Kidney (tissue), 14 donors: ENCODE results near the gene KPNA1. TPM values are rescaled to one million over a fixed set of nuclear protein-coding genes. Genes with fewer than 3 reads are reported as not detected.

Source experiments
- DNase-seq, 5 donors: peaks; one replicate each; pipeline ENCODE4 v3.0.0-alpha.2; 2013 to 2020
- FAIRE-seq: peaks from 2 replicates; lab custom pipeline; 2012; peaks lifted over from hg19 to GRCh38; lab: Jason Lieb, UNC
- H3K27ac ChIP-seq, 2 donors: one replicate each; pipeline ENCODE4 v1.7.0; 2013; ENCODE audit warnings: low read depth in 2 of 2, low read length in 2 of 2, inconsistent platforms in 1 of 2
- H3K27me3 ChIP-seq: one replicate; pipeline ENCODE4 v1.7.1; 2013; ENCODE audit warnings: low read length, inconsistent platforms; ENCODE audit not compliant: control insufficient read depth, insufficient read depth
- H3K36me3 ChIP-seq, 3 donors: one replicate each; pipeline versions ENCODE4 v1.7.0 to v1.7.1; 2013; ENCODE audit warnings: low read length in 3 of 3, control low read depth in 1 of 3, inconsistent platforms in 1 of 3; ENCODE audit not compliant: insufficient read depth in 3 of 3, control insufficient read depth in 2 of 3
- H3K4me1 ChIP-seq, 3 donors: one replicate each; pipeline versions ENCODE4 v1.7.0 to v1.7.1; 2013; ENCODE audit warnings: low read length in 3 of 3, inconsistent platforms in 1 of 3, low read depth in 1 of 3; ENCODE audit not compliant: control insufficient read depth in 2 of 3, insufficient read depth in 2 of 3
- H3K4me3 ChIP-seq, 3 donors: one replicate each; pipeline versions ENCODE4 v1.7.0 to v1.8.1; 2013; ENCODE audit warnings: low read length in 3 of 3, control low read depth in 1 of 3, inconsistent platforms in 1 of 3
- H3K9ac ChIP-seq, 3 donors: one replicate each; pipeline versions ENCODE4 v1.7.0 to v1.7.1; 2013; ENCODE audit warnings: low read length in 3 of 3, control low read depth in 1 of 3, inconsistent platforms in 1 of 3
- H3K9me3 ChIP-seq, 3 donors: one replicate each; pipeline versions ENCODE4 v1.7.0 to v1.7.1; 2013; ENCODE audit warnings: low read length in 3 of 3, control low read depth in 1 of 3, inconsistent platforms in 1 of 3; ENCODE audit not compliant: control insufficient read depth in 2 of 3, insufficient read depth in 1 of 3
- intact Hi-C: fragments of 100-400 bp; cut with DNase I; formaldehyde crosslinking; loops from one replicate; pipeline ENCODE4 v1.11.1; 2022
- polyA plus RNA-seq: library from polyadenylated mRNA; stranded (reverse); fragments of 350-450 nt; fragmentation: Illumina TruSeq; extraction: RNeasy Lipid Tissue Mini Kit (QIAGEN cat#74804); gene quantifications from one replicate; pipeline ENCODE4 v1.2.3, GENCODE V29; 2014; ENCODE audit warnings: low read depth, low replicate concordance; ENCODE audit not compliant: insufficient read depth
- total RNA-seq: library from RNA; stranded (reverse); fragmentation: NEBNext Ultra II Directional; extraction: Animal tissue kit (Norgen Biotek cat#: 25700); gene quantifications from one replicate; pipeline ENCODE4 v1.2.1, GENCODE V29; 2021
- TF ChIP-seq, protein P1 (sequence below): IDR thresholded peaks from 3 replicates; pipeline ENCODE4 v1.5.1; 2012; ENCODE audit warnings: mild to moderate bottlenecking, moderate library complexity, borderline replicate concordance; ENCODE audit not compliant: insufficient read depth; ENCODE audit errors: extremely low read depth
- donor health status: control.
- donor health status: control.
- donor health status: control.
- donor health status: control.
- donor health status: control.
- donor health status: DM: yes; HTN: yes; CAD: no.
- donor health status: Normal renal cell carcinoma (clear cell type).

KPNA1 gene
- total and polyA plus RNA-seq, 2 donors from 2014 or later, result 16.8 to 64.5 TPM

DNA sequence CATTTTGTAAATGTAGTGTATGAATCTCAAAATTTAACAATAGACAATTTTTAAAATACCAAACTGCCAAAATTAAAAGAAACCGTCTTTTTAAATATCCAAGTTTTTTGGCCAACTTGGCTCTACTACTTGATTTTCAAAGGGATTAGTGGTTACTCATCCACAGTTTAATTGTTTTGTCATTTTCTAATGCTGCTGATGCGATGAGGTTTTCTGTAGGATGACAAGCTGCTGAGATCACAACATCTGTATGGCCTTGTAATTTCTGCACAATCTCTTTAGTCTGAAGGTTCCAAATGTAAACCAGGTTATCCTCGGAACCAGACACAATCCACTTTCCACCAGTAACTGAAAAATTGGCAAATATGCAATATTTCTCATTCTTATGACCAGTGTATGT lies 100.3 kb downstream of the KPNA1 start:
- DNase-seq (no peak), FAIRE-seq (no peak)
- no peak overlapping the region for H3K27ac ChIP-seq
- H3K4me1 ChIP-seq, result peaks cover 3 to 15% (median 12%) of the 10 kb centered on the region in 3 donors
- H3K36me3 ChIP-seq, result peaks cover 3 to 17% (median 3%) of the 10 kb centered on the region in 3 donors
- no peak overlapping the region for H3K9ac ChIP-seq
- no peaks in the 10 kb centered on the region for H3K27me3 ChIP-seq
- no peaks in the 10 kb centered on the region for H3K9me3 ChIP-seq
- TF ChIP-seq, protein P1, sequence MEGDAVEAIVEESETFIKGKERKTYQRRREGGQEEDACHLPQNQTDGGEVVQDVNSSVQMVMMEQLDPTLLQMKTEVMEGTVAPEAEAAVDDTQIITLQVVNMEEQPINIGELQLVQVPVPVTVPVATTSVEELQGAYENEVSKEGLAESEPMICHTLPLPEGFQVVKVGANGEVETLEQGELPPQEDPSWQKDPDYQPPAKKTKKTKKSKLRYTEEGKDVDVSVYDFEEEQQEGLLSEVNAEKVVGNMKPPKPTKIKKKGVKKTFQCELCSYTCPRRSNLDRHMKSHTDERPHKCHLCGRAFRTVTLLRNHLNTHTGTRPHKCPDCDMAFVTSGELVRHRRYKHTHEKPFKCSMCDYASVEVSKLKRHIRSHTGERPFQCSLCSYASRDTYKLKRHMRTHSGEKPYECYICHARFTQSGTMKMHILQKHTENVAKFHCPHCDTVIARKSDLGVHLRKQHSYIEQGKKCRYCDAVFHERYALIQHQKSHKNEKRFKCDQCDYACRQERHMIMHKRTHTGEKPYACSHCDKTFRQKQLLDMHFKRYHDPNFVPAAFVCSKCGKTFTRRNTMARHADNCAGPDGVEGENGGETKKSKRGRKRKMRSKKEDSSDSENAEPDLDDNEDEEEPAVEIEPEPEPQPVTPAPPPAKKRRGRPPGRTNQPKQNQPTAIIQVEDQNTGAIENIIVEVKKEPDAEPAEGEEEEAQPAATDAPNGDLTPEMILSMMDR, result no peak
- peak overlapping the region in 1 of 3 donors; percentile 1 for H3K4me3 ChIP-seq
- intact Hi-C loops, result no loop called here

DNA sequence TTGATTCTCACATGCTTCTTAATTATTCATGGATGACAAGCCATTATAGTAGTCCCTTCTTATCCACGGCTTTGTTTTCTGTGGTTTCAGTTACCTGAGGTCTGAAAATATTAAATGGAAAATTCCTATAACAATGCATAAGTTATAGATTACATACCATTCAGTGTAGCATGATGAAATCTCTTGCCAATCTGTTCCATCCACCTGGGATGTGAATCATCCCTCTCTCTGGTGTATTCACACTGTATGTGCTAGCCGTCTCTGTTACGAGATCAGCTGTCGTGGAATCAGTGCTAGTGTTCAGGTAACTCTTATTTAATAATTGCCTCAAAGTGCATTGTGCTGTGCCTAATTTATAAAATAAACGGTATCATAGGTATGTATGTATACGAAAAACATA lies 104.1 kb downstream of the KPNA1 start:
- Histone ChIP-seq H3K27ac (no peak overlapping the region), H3K4me1 (peaks cover 3 to 10% (median 6%) of the 10 kb centered on the region in 3 donors), H3K9ac (no peak overlapping the region), H3K36me3 (peaks cover 6 to 49% (median 18%) of the 10 kb centered on the region in 3 donors), H3K9me3 (no peaks in the 10 kb centered on the region), H3K27me3 (no peaks in the 10 kb centered on the region), H3K4me3 (no peak overlapping the region)
- intact Hi-C loops, result no loop called here
- no peak for FAIRE-seq
- DNase-seq, result no peak
- TF ChIP-seq, protein P1, result no peak

DNA sequence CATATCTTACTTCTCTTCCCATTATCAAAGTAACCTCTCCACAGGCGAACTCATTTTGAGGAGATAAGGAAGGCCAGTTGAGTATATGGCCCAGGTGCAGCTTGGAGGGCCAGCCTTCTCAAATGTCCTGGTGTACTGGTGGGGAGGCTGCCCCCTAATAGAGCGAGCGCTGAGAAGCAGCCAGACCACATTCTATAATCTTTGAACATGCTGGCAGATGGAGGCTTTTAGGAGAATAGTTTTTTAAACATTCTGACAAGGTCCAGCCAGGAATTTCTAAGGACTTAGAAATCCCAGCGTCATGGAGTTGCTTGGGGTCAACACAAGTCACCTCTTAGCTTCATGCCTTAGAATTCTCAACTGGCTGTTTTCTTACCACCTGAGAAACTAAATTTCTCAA lies 104.6 kb downstream of the KPNA1 start:
- Histone ChIP-seq H3K4me3 (no peak overlapping the region), H3K9ac (no peak overlapping the region), H3K27ac (no peak overlapping the region), H3K9me3 (no peaks in the 10 kb centered on the region), H3K4me1 (peaks cover 2 to 7% (median 4%) of the 10 kb centered on the region in 3 donors), H3K36me3 (peaks cover 6 to 54% (median 20%) of the 10 kb centered on the region in 3 donors), H3K27me3 (no peaks in the 10 kb centered on the region)
- no peak for DNase-seq
- FAIRE-seq, result no peak
- intact Hi-C loops, result no loop called here
- TF ChIP-seq, protein P1, result no peak

DNA sequence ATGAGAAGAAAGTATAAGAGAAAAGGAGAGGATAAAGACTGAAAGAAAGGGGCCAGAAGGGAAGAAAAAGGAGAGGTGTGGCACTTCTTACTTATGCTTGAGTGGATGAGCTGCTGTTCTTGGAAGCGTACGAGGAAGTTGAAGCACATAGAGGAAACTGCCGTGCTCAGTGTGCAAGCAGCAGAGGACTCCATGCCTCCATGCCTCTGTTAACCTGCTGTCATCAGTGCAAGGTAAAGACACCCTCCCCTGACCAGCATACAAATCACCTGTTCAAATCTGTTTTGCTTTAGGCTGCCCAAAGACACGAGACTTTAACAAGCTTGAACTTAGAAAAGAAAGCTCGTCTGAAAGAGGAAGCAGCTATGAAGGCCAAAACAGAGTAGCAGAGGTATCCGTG lies 105.3 kb downstream of the KPNA1 start:
- FAIRE-seq (no peak), DNase-seq (no peak)
- intact Hi-C loops, result no loop called here
- H3K4me1 ChIP-seq, result peaks cover 0 to under 1% (median 0%) of the 10 kb centered on the region in 3 donors
- no peak overlapping the region for H3K9ac ChIP-seq
- H3K4me3 ChIP-seq, result no peak overlapping the region
- no peaks in the 10 kb centered on the region for H3K9me3 ChIP-seq
- peaks cover 6 to 58% (median 26%) of the 10 kb centered on the region in 3 donors for H3K36me3 ChIP-seq
- TF ChIP-seq, protein P1, result no peak
- H3K27me3 ChIP-seq, result no peaks in the 10 kb centered on the region
- no peak overlapping the region for H3K27ac ChIP-seq
